ENCODE results near the gene FAXDC2. TPM values are rescaled to one million over a fixed set of nuclear protein-coding genes. Genes with fewer than 3 reads are reported as not detected.

Gene FAXDC2
- total RNA-seq, 2 experiments from 2014 or later = 0.14 TPM; not detected in 1

- intact Hi-C loops (cut with DNase I, micrococcal nuclease) = loop anchor here (1.0 to 5.0 kb wide), 10 partner anchors 30 to 820 kb away; partner anchors contain the start of genes LARP1 (in 2 of the 2), SAP30L (in 2 of the 2), FAM114A2 (in 1 of the 2) and GALNT10 (in 1 of the 2)
- H3K36me3 Mint-ChIP-seq (ENCODE audit: low read depth) = peaks cover 43% of the 10 kb centered on the region
- CTCF ChIA-PET = interaction anchor here (0.6 to 1.2 kb wide), 2 partner anchors 175 to 210 kb away, joined by 3 read pairs; no protein-coding TSS in a partner anchor
- peak overlapping the region; percentile 98 for H3K27ac Mint-ChIP-seq
- POLR2A ChIA-PET = interaction anchor here (0.6 to 1.0 kb wide), 8 partner anchors 9 to 380 kb away, joined by 3 to 8 read pairs (median 4); partner anchors contain the start of gene GEMIN5
- DNase-seq (peak; percentile 15), ATAC-seq (no peak)
- H3K9me3 Mint-ChIP-seq (ENCODE audit: low read depth) = no peaks in the 10 kb centered on the region
- peaks cover 44% of the 10 kb centered on the region for H3K4me1 Mint-ChIP-seq
- H3K4me3 Mint-ChIP-seq = peak overlapping the region; percentile 99
- no peaks in the 10 kb centered on the region for H3K27me3 Mint-ChIP-seq
These were observed 8.8 kb upstream of the FAXDC2 start for GRCh38 chr5:154858972-154859871.

- Mint-ChIP-seq H3K4me3 (peak within 1 kb of the TSS; percentile 99), H3K4me1 (peaks cover 40% of the 10 kb centered on the region)
- CTCF ChIA-PET = interaction anchor here (0.6 kb wide), 1 partner anchor 174 kb away, joined by 3 read pairs; no protein-coding TSS in a partner anchor
These were observed 8.0 kb upstream of the FAXDC2 start, which contains the start of gene CNOT8 for GRCh38 chr5:154858297-154858971. CNOT8 (plus strand) TSS chr5:154858627; CDS start chr5:154863279, 4,652 bp downstream.

GRCh38 chr5:154857530-154858296 is 7.3 kb upstream of the FAXDC2 start:
- intact Hi-C loops (cut with DNase I, micrococcal nuclease) = loop anchor here (1.0 to 5.0 kb wide), 10 partner anchors 28 to 819 kb away; partner anchors contain the start of genes LARP1 (in 2 of the 2), SAP30L (in 2 of the 2), FAM114A2 (in 1 of the 2) and GALNT10 (in 1 of the 2)
- Mint-ChIP-seq H3K27ac (peak overlapping the region; percentile 98), H3K4me1 (peaks cover 34% of the 10 kb centered on the region), H3K9me3 (ENCODE audit: low read depth) (no peaks in the 10 kb centered on the region), H3K4me3 (peak overlapping the region; percentile 99), H3K36me3 (ENCODE audit: low read depth) (peaks cover 31% of the 10 kb centered on the region), H3K27me3 (no peaks in the 10 kb centered on the region)
- DNase-seq (peak; percentile 90), ATAC-seq (peak; percentile 59)
- ChIA-PET POLR2A (interaction anchor here (0.6 to 1.3 kb wide), 6 partner anchors 11 to 420 kb away, joined by 3 to 7 read pairs (median 4); no protein-coding TSS in a partner anchor), CTCF (interaction anchor here (0.6 to 0.9 kb wide), 3 partner anchors 19 to 204 kb away, joined by 3 to 4 read pairs (median 3); no protein-coding TSS in a partner anchor)

More at GRCh38 chr5:154858297-154858971, 8.0 kb upstream of the FAXDC2 start, which contains the start of gene CNOT8:
- peak; percentile 99 for DNase-seq
- H3K36me3 Mint-ChIP-seq (ENCODE audit: low read depth) = peaks cover 37% of the 10 kb centered on the region
- no peaks in the 10 kb centered on the region for H3K27me3 Mint-ChIP-seq
- POLR2A ChIA-PET = interaction anchor here (0.6 to 1.0 kb wide), 7 partner anchors 10 to 379 kb away, joined by 3 to 8 read pairs (median 5); partner anchors contain the start of gene GEMIN5
- H3K9me3 Mint-ChIP-seq (ENCODE audit: low read depth) = no peaks in the 10 kb centered on the region
- ATAC-seq = peak; percentile 82
- intact Hi-C loops (cut with DNase I, micrococcal nuclease) = loop anchor here (1.0 to 5.0 kb wide), 10 partner anchors 29 to 820 kb away; partner anchors contain the start of genes LARP1 (in 2 of the 2), SAP30L (in 2 of the 2), FAM114A2 (in 1 of the 2) and GALNT10 (in 1 of the 2)
- peak within 1 kb of the TSS; percentile 98 for H3K27ac Mint-ChIP-seq

DNA sequence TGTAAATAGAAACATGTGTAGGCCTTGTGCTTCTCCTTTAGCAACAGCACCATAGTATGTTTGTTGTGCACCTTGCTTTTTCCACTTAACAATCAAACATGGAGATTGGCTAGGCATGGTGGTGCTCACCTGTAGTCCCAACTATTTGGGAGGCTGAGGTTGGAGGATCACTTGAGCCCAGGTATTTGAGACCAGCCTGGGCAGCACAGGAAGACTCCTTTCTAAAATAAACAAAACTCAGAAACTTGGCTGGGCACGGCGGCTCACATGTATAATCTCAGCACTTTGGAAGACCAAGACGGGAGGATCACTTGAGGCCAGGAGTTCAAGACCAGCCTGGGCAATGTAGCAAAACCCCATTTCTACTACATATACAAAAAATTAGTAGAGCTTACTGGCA is 948 bp upstream of the FAXDC2 start:
- Mint-ChIP-seq H3K27ac (no peak overlapping the region), H3K4me1 (peaks cover 20% of the 10 kb centered on the region)
- intact Hi-C loops (cut with DNase I, micrococcal nuclease) = no loop called here

GRCh38 chr5:154849791-154850201 is 607 bp downstream of the FAXDC2 start:
- Mint-ChIP-seq H3K36me3 (ENCODE audit: low read depth) (peaks cover 2% of the 10 kb centered on the region), H3K4me3 (no peak overlapping the region), H3K4me1 (peaks cover 20% of the 10 kb centered on the region), H3K9me3 (ENCODE audit: low read depth) (no peaks in the 10 kb centered on the region), H3K27ac (no peak overlapping the region), H3K27me3 (no peaks in the 10 kb centered on the region)
- ChIA-PET CTCF (no interaction called here), POLR2A (no interaction called here)
- no peak for ATAC-seq
- intact Hi-C loops (cut with DNase I, micrococcal nuclease) = no loop called here
- DNase-seq = no peak

More for the DNA sequence above, 948 bp upstream of the FAXDC2 start:
- H3K36me3 Mint-ChIP-seq (ENCODE audit: low read depth) = no peaks in the 10 kb centered on the region
- H3K27me3 Mint-ChIP-seq = no peaks in the 10 kb centered on the region
- DNase-seq (no peak), ATAC-seq (no peak)
- ChIA-PET CTCF (no interaction called here), POLR2A (no interaction called here)
- H3K9me3 Mint-ChIP-seq (ENCODE audit: low read depth) = no peaks in the 10 kb centered on the region
- no peak overlapping the region for H3K4me3 Mint-ChIP-seq

GRCh38 chr5:154849264-154849785 is 1.1 kb downstream of the FAXDC2 start:
- no peak overlapping the region for H3K27ac Mint-ChIP-seq
- H3K9me3 Mint-ChIP-seq (ENCODE audit: low read depth) = no peaks in the 10 kb centered on the region
- CTCF ChIA-PET = no interaction called here
- ATAC-seq = no peak
- DNase-seq = no peak
- H3K36me3 Mint-ChIP-seq (ENCODE audit: low read depth) = peaks cover 2% of the 10 kb centered on the region
- peaks cover 20% of the 10 kb centered on the region for H3K4me1 Mint-ChIP-seq
- intact Hi-C loops (cut with DNase I, micrococcal nuclease) = no loop called here
- POLR2A ChIA-PET = no interaction called here
- no peak overlapping the region for H3K4me3 Mint-ChIP-seq
- no peaks in the 10 kb centered on the region for H3K27me3 Mint-ChIP-seq

DNA sequence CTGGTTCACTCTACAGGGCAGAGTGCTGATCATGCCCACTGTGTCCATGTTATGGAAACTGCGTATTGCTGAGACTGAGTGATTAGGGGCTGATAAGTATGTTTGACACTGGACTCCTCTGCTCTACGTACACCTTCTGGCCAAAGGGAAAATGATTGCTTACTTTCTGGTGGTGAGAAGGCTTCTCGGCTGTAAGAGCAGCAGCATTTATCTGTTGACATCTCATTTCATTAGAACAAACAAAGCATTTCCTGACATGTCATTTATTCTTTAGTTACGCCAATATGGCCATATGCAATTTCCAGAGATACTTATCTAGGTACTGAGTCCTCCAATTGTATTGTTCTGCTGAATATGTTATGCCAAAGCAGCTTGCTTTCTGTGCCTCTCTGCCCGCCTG is 5.6 kb downstream of the FAXDC2 start:
- H3K36me3 Mint-ChIP-seq (ENCODE audit: low read depth) = peaks cover 2% of the 10 kb centered on the region
- CTCF ChIA-PET = no interaction called here
- no peak overlapping the region for H3K4me3 Mint-ChIP-seq
- POLR2A ChIA-PET = no interaction called here
- intact Hi-C loops (cut with DNase I, micrococcal nuclease) = no loop called here
- DNase-seq (no peak), ATAC-seq (no peak)
- H3K9me3 Mint-ChIP-seq (ENCODE audit: low read depth) = no peaks in the 10 kb centered on the region
- H3K27me3 Mint-ChIP-seq = no peaks in the 10 kb centered on the region
- H3K27ac Mint-ChIP-seq = no peak overlapping the region
- H3K4me1 Mint-ChIP-seq = peaks cover 4% of the 10 kb centered on the region

- no peaks in the 10 kb centered on the region for H3K9me3 Mint-ChIP-seq (ENCODE audit: low read depth)
- ATAC-seq = no peak
- CTCF ChIA-PET = no interaction called here
These were observed 7.5 kb downstream of the FAXDC2 start for GRCh38 chr5:154842689-154843530.

DNA sequence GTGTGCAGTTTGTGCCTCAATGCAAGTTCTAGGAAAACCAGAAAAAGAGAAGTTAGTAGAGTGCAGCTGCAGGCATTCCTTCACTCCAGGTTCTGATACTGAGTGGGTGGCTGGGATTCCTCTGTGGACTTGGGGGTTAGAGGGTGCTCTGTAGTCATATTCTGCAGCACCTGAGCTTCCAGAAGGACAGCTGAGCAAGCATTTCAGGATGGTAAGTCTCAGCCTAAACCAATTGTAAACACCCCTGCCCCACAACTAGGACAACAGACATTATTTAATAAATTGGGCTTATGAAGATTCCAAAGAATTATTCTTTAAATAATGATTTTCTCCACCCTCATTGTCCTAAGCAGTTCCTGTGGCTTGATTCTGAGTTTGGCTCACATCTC is 9.1 kb downstream of the FAXDC2 start:
- DNase-seq (no peak), ATAC-seq (no peak)
- no peaks in the 10 kb centered on the region for H3K4me1 Mint-ChIP-seq
- H3K27me3 Mint-ChIP-seq = no peaks in the 10 kb centered on the region
- no peak overlapping the region for H3K4me3 Mint-ChIP-seq
- ChIA-PET CTCF (no interaction called here), POLR2A (no interaction called here)
- H3K36me3 Mint-ChIP-seq (ENCODE audit: low read depth) = peaks cover 2% of the 10 kb centered on the region
- intact Hi-C loops (cut with DNase I, micrococcal nuclease) = no loop called here
- no peak overlapping the region for H3K27ac Mint-ChIP-seq
- no peaks in the 10 kb centered on the region for H3K9me3 Mint-ChIP-seq (ENCODE audit: low read depth)

More at GRCh38 chr5:154842689-154843530, 7.5 kb downstream of the FAXDC2 start:
- DNase-seq = no peak
- intact Hi-C loops (cut with DNase I, micrococcal nuclease) = no loop called here
- H3K27me3 Mint-ChIP-seq = no peaks in the 10 kb centered on the region
- H3K36me3 Mint-ChIP-seq (ENCODE audit: low read depth) = peaks cover 2% of the 10 kb centered on the region
- H3K4me3 Mint-ChIP-seq = no peak overlapping the region
- POLR2A ChIA-PET = no interaction called here
- no peaks in the 10 kb centered on the region for H3K4me1 Mint-ChIP-seq
- no peak overlapping the region for H3K27ac Mint-ChIP-seq
